WTC11 (cell line): ENCODE data around the gene ZNF276. TPM values are rescaled to one million over a fixed set of nuclear protein-coding genes. Genes with fewer than 3 reads are reported as not detected.

Experiments used
- ATAC-seq: fragments of 200-7000 bp; cut with Tn5 transposase; 2 replicates; pipeline ENCODE4 v1.10.0; 2021; ENCODE audit warnings: mild to moderate bottlenecking, moderate library complexity
- CTCF ChIA-PET: fragments of 300-600 bp; sonication (Branson Sonifier 250); formaldehyde crosslinking; loops from one replicate; lab custom pipeline; 2021; ENCODE audit warnings: antibody characterized with exemption; lab: Charles Lee
- POLR2A ChIA-PET: fragments of 350-600 bp; sonication (Branson Sonifier 250); formaldehyde crosslinking; loops from one replicate; lab custom pipeline; 2021; ENCODE audit warnings: antibody characterized with exemption; lab: Charles Lee
- DNase-seq: peaks from one replicate; pipeline ENCODE4 v3.0.0; 2021; ENCODE audit warnings: low spot score
- H3K27ac Mint-ChIP-seq: 2 replicates; pipeline ENCODE4 v1.8.0; 2021; ENCODE audit warnings: mixed read lengths
- H3K27me3 Mint-ChIP-seq: 2 replicates; pipeline ENCODE4 v1.8.0; 2021; ENCODE audit warnings: low read depth, mild to moderate bottlenecking, moderate library complexity, mixed read lengths
- H3K36me3 Mint-ChIP-seq: 2 replicates; pipeline ENCODE4 v1.8.0; 2021; ENCODE audit warnings: mixed read lengths
- H3K4me1 Mint-ChIP-seq: 2 replicates; pipeline ENCODE4 v1.8.0; 2022; ENCODE audit warnings: mixed read lengths
- H3K4me3 Mint-ChIP-seq: 2 replicates; pipeline ENCODE4 v1.8.0; 2021; ENCODE audit warnings: mild to moderate bottlenecking, moderate library complexity, mixed read lengths
- H3K9me3 Mint-ChIP-seq: 2 replicates; pipeline ENCODE4 v1.8.0; 2021; ENCODE audit warnings: mixed read lengths
- ATF6 ChIP-seq: sonication (generic); formaldehyde crosslinking; IDR thresholded peaks from 2 replicates; pipeline ENCODE4 v1.8.1; 2023; ENCODE audit warnings: mild to moderate bottlenecking, missing genetic modification reagents
- CDX4 ChIP-seq: fragments of 250-450 bp; sonication (Bioruptor Pico); IDR thresholded peaks from 2 replicates; pipeline ENCODE4 v1.9.0; 2021; ENCODE audit warnings: moderate library complexity, mild to moderate bottlenecking, inconsistent platforms, borderline replicate concordance
- CREB1 ChIP-seq: sonication (generic); formaldehyde crosslinking; IDR thresholded peaks from 2 replicates; pipeline ENCODE4 v1.8.0; 2023; ENCODE audit warnings: mild to moderate bottlenecking, missing genetic modification reagents
- CREM ChIP-seq: sonication (generic); formaldehyde crosslinking; IDR thresholded peaks from 2 replicates; pipeline ENCODE4 v1.8.1; 2022; ENCODE audit warnings: mild to moderate bottlenecking, missing genetic modification reagents, moderate library complexity
- EMX1 ChIP-seq: fragments of 250-450 bp; sonication (Bioruptor Pico); IDR thresholded peaks from 2 replicates; pipeline ENCODE4 v1.8.0; 2021; ENCODE audit warnings: mild to moderate bottlenecking
- ETV6 ChIP-seq: sonication (generic); formaldehyde crosslinking; IDR thresholded peaks from 2 replicates; pipeline ENCODE4 v1.8.1; 2022; ENCODE audit warnings: mild to moderate bottlenecking, missing genetic modification reagents
- GABPB1 ChIP-seq: sonication (generic); formaldehyde crosslinking; IDR thresholded peaks from 2 replicates; pipeline ENCODE4 v1.8.1; 2023; ENCODE audit warnings: mild to moderate bottlenecking, missing genetic modification reagents
- GRHL2 ChIP-seq: fragments of 250-450 bp; sonication (Bioruptor Pico); IDR thresholded peaks from 2 replicates; pipeline ENCODE4 v1.8.0; 2022; ENCODE audit warnings: mild to moderate bottlenecking, moderate library complexity; ENCODE audit not compliant: insufficient replicate concordance, severe bottlenecking
- HMGA2 ChIP-seq: fragments of 250-450 bp; sonication (Bioruptor Pico); IDR thresholded peaks from 2 replicates; pipeline ENCODE4 v1.4.0; 2021; ENCODE audit warnings: mild to moderate bottlenecking, moderate library complexity
- IRF1 ChIP-seq: sonication (generic); formaldehyde crosslinking; IDR thresholded peaks from 2 replicates; pipeline ENCODE4 v1.8.0; 2023; ENCODE audit warnings: missing genetic modification reagents
- IRF2 ChIP-seq: sonication (generic); formaldehyde crosslinking; IDR thresholded peaks from 2 replicates; pipeline ENCODE4 v1.8.0; 2022; ENCODE audit warnings: low read depth, missing genetic modification reagents, borderline replicate concordance
- JUN ChIP-seq: sonication (generic); formaldehyde crosslinking; IDR thresholded peaks from 2 replicates; pipeline ENCODE4 v1.8.0; 2023; ENCODE audit warnings: mild to moderate bottlenecking, missing genetic modification reagents
- NR3C1 ChIP-seq: sonication (generic); formaldehyde crosslinking; conservative IDR thresholded peaks from 2 replicates; pipeline ENCODE4 v1.8.1; 2023; ENCODE audit warnings: low read depth, mild to moderate bottlenecking, missing genetic modification reagents
- PRDM15 ChIP-seq: sonication (generic); formaldehyde crosslinking; IDR thresholded peaks from 2 replicates; pipeline ENCODE4 v1.8.0; 2022; ENCODE audit warnings: missing genetic modification reagents
- STAT6 ChIP-seq: sonication (generic); formaldehyde crosslinking; conservative IDR thresholded peaks from 2 replicates; pipeline ENCODE4 v1.8.1; 2023; ENCODE audit warnings: mild to moderate bottlenecking, low read depth, missing genetic modification reagents, moderate library complexity
- USF2 ChIP-seq: sonication (generic); formaldehyde crosslinking; IDR thresholded peaks from 2 replicates; pipeline ENCODE4 v1.8.1; 2023; ENCODE audit warnings: mild to moderate bottlenecking, missing genetic modification reagents, moderate library complexity
- ZNF396 ChIP-seq: fragments of 250-450 bp; sonication (Bioruptor Pico); IDR thresholded peaks from 2 replicates; pipeline ENCODE4 v1.8.0; 2021; ENCODE audit warnings: mild to moderate bottlenecking, moderate library complexity, borderline replicate concordance
- ZNF416 ChIP-seq: fragments of 250-450 bp; sonication (Bioruptor Pico); IDR thresholded peaks from 2 replicates; pipeline ENCODE4 v1.9.0; 2021; ENCODE audit warnings: mild to moderate bottlenecking, inconsistent platforms
- ZNF425 ChIP-seq: fragments of 250-450 bp; sonication (Bioruptor Pico); conservative IDR thresholded peaks from 2 replicates; pipeline ENCODE4 v1.9.0; 2021; ENCODE audit warnings: mild to moderate bottlenecking
- ZNF671 ChIP-seq: fragments of 250-450 bp; sonication (Bioruptor Pico); IDR thresholded peaks from 2 replicates; pipeline ENCODE4 v1.8.0; 2021; ENCODE audit warnings: mild to moderate bottlenecking
- total RNA-seq: library from RNA; stranded (reverse); gene quantifications from 3 replicates; pipeline ENCODE4 v1.2.3, GENCODE V29; 2021

The ZNF276 gene
- total RNA-seq, 1 experiment from 2014 or later = 16.6 TPM

- peaks cover 13% of the 10 kb centered on the region for H3K4me1 Mint-ChIP-seq
- ChIA-PET POLR2A (no interaction called here), CTCF (interaction anchor here (0.9 to 1.8 kb wide), 3 partner anchors 10 to 28 kb away, joined by 3 to 10 read pairs (median 3); partner anchors contain the start of gene SPATA2L)
- TF ChIP-seq HMGA2 (CRISPR knock-in tag) (no peak), GABPB1 (no peak), IRF2 (no peak), ATF6 (CRISPR knock-in tag) (no peak), ZNF671 (CRISPR knock-in tag) (no peak), ETV6 (CRISPR knock-in tag) (no peak), CREM (CRISPR knock-in tag) (no peak), NR3C1 (CRISPR knock-in tag) (no peak), USF2 (CRISPR knock-in tag) (no peak), ZNF425 (CRISPR knock-in tag) (no peak), EMX1 (CRISPR knock-in tag) (no peak), GRHL2 (CRISPR knock-in tag) (no peak), STAT6 (CRISPR knock-in tag) (no peak), ZNF396 (no peak), ZNF416 (CRISPR knock-in tag) (no peak), JUN (CRISPR knock-in tag) (no peak), PRDM15 (CRISPR knock-in tag) (no peak), IRF1 (no peak), CREB1 (no peak), CDX4 (CRISPR knock-in tag) (no peak)
- no peak overlapping the region for H3K4me3 Mint-ChIP-seq
- no peak overlapping the region for H3K27ac Mint-ChIP-seq
- DNase-seq (no peak), ATAC-seq (no peak)
- peaks cover 6% of the 10 kb centered on the region for H3K27me3 Mint-ChIP-seq
- H3K36me3 Mint-ChIP-seq = peaks cover 34% of the 10 kb centered on the region
- H3K9me3 Mint-ChIP-seq = peaks cover 5% of the 10 kb centered on the region; the same call in 1 of the 2 replicates
Measured at GRCh38 chr16:89729293-89729692, 8.0 kb downstream of the ZNF276 start.
